Upper lobe of left lung (tissue), 6 donors: ENCODE results near the gene TLK1. TPM values are rescaled to one million over a fixed set of nuclear protein-coding genes. Genes with fewer than 3 reads are reported as not detected.

ENCODE experiments used
- ATAC-seq, 2 donors: fragments of 200-7000 bp; cut with Tn5 transposase; one replicate each; pipeline ENCODE4 v1.9.1; 2022; ENCODE audit warnings: mild to moderate bottlenecking in 2 of 2, moderate library complexity in 2 of 2; ENCODE audit not compliant: low FRiP score in 2 of 2
- DNase-seq, 2 donors: peaks; one replicate each; pipeline ENCODE4 v3.0.0-alpha.2; 2019 to 2020
- H3K27ac ChIP-seq, 4 donors: fragments of 200-600 bp; sonication (generic); one replicate each; pipeline ENCODE4 v1.5.1; 2016 to 2019
- H3K27me3 ChIP-seq, 4 donors: fragments of 200-600 bp; sonication (generic); one replicate each; pipeline ENCODE4 v1.5.1; 2017 to 2019
- H3K36me3 ChIP-seq, 4 donors: fragments of 200-600 bp; sonication (generic); one replicate each; pipeline ENCODE4 v1.5.1; 2016 to 2019
- H3K4me1 ChIP-seq, 4 donors: fragments of 200-600 bp; sonication (generic); one replicate each; pipeline ENCODE4 v1.5.1; 2018 to 2019
- H3K4me3 ChIP-seq, 4 donors: fragments of 200-600 bp; sonication (generic); one replicate each; pipeline ENCODE4 v1.5.1; 2017 to 2019; ENCODE audit warnings: mild to moderate bottlenecking in 2 of 4, moderate library complexity in 1 of 4
- H3K9me3 ChIP-seq, 4 donors: fragments of 200-600 bp; sonication (generic); one replicate each; pipeline ENCODE4 v1.5.1; 2018 to 2019
- CTCF ChIP-seq, 6 experiments: fragments of 450-650 bp in 4 of 6; fragments of 200-600 bp in 2 of 6; sonication (generic) in 2 of 6; IDR thresholded peaks; one replicate each; pipeline ENCODE4 v1.5.1; 2016 to 2019; ENCODE audit warnings: antibody characterized with exemption in 6 of 6
- EP300 ChIP-seq, 4 donors: sonication (generic); formaldehyde crosslinking; IDR thresholded peaks; one replicate each; pipeline ENCODE4 v1.5.1; 2017; ENCODE audit warnings: antibody characterized with exemption in 4 of 4, control low read depth in 2 of 4
- POLR2A ChIP-seq, 4 donors: fragments of 450-650 bp; IDR thresholded peaks; one replicate each; pipeline ENCODE4 v1.5.1; 2016 to 2017; ENCODE audit warnings: antibody characterized with exemption in 4 of 4, mild to moderate bottlenecking in 2 of 4
- POLR2AphosphoS5 ChIP-seq, 2 donors: sonication (generic); formaldehyde crosslinking; IDR thresholded peaks; one replicate each; pipeline ENCODE4 v1.5.1; 2017; ENCODE audit warnings: antibody characterized with exemption in 2 of 2
- WGBS, 2 donors: methylation state at CpG; one replicate each; pipeline ENCODE4 v1.1.5; 2017 to 2018; 5-methylcytosine and 5-hydroxymethylcytosine counted together
- total RNA-seq, 6 donors: library from RNA; depleted of rRNA in 4 of 6; stranded (reverse); fragments of >200 nt in 4 of 6; gene quantifications; one replicate each; pipeline versions ENCODE4 v1.1.0 to v1.2.1, GENCODE V29; 2016 to 2021
- donor health status: DM: no; HTN: no; CAD: no; lungs with moderate emphysema.
- donor health status: DM: no; HTN: yes; CAD: no; lungs with severe emphysema.

Gene TLK1
- total RNA-seq, 6 donors from 2014 or later, result 21.9 to 70.2 (median 53.8) TPM

GRCh38 chr2:171171808-171172207 is 11.1 kb upstream of the TLK1 start:
- no peak for TF ChIP-seq POLR2A (IDR thresholded peaks at IDR 0.05)
- TF ChIP-seq CTCF (IDR thresholded peaks at IDR 0.05), result no peak
- TF ChIP-seq EP300 (IDR thresholded peaks at IDR 0.05), result no peak
- no peak for TF ChIP-seq POLR2AphosphoS5 (IDR thresholded peaks at IDR 0.05)
- no peak overlapping the region for H3K4me3 ChIP-seq
- no peak for DNase-seq
- H3K9me3 ChIP-seq, result no peaks in the 10 kb centered on the region
- no peak for ATAC-seq
- no peaks in the 10 kb centered on the region for H3K27me3 ChIP-seq
- no peak overlapping the region for H3K27ac ChIP-seq
- no peaks in the 10 kb centered on the region for H3K4me1 ChIP-seq
- WGBS, 2 donors, result 90 to 97% methylated on average over 1 of the region's 1 CpG
- H3K36me3 ChIP-seq, result no peaks in the 10 kb centered on the region

GRCh38 chr2:171169839-171170238 is 9.1 kb upstream of the TLK1 start:
- H3K36me3 ChIP-seq, result no peaks in the 10 kb centered on the region
- H3K27ac ChIP-seq, result no peak overlapping the region
- TF ChIP-seq POLR2A (IDR thresholded peaks at IDR 0.05) (no peak), CTCF (IDR thresholded peaks at IDR 0.05) (no peak), POLR2AphosphoS5 (IDR thresholded peaks at IDR 0.05) (no peak), EP300 (IDR thresholded peaks at IDR 0.05) (no peak)
- no peaks in the 10 kb centered on the region for H3K27me3 ChIP-seq
- H3K4me3 ChIP-seq, result no peak overlapping the region
- DNase-seq (no peak), ATAC-seq (no peak)
- no peaks in the 10 kb centered on the region for H3K9me3 ChIP-seq
- H3K4me1 ChIP-seq, result no peaks in the 10 kb centered on the region

GRCh38 chr2:171169333-171169732 is 8.6 kb upstream of the TLK1 start:
- H3K27ac ChIP-seq, result no peak overlapping the region
- H3K4me1 ChIP-seq, result no peaks in the 10 kb centered on the region
- H3K4me3 ChIP-seq, result no peak overlapping the region
- no peak for DNase-seq
- 59 to 69% methylated on average over 2 of the region's 2 CpGs for WGBS, 2 donors
- no peak for ATAC-seq
- H3K36me3 ChIP-seq, result no peaks in the 10 kb centered on the region
- no peaks in the 10 kb centered on the region for H3K27me3 ChIP-seq
- H3K9me3 ChIP-seq, result no peaks in the 10 kb centered on the region
- TF ChIP-seq EP300 (IDR thresholded peaks at IDR 0.05) (no peak), CTCF (IDR thresholded peaks at IDR 0.05) (no peak), POLR2A (IDR thresholded peaks at IDR 0.05) (no peak), POLR2AphosphoS5 (IDR thresholded peaks at IDR 0.05) (no peak)

- DNase-seq (no peak), ATAC-seq (no peak)
- TF ChIP-seq EP300 (IDR thresholded peaks at IDR 0.05), result no peak
- no peak for TF ChIP-seq POLR2A (IDR thresholded peaks at IDR 0.05)
- no peak for TF ChIP-seq CTCF (IDR thresholded peaks at IDR 0.05)
- TF ChIP-seq POLR2AphosphoS5 (IDR thresholded peaks at IDR 0.05), result no peak
- Histone ChIP-seq H3K36me3 (no peaks in the 10 kb centered on the region), H3K4me1 (peaks cover 0 to under 1% (median 0%) of the 10 kb centered on the region in 4 donors), H3K9me3 (no peaks in the 10 kb centered on the region), H3K27ac (no peak overlapping the region), H3K4me3 (no peak overlapping the region), H3K27me3 (no peaks in the 10 kb centered on the region)
- WGBS, 2 donors, result 96% methylated on average over 1 of the region's 1 CpG
Observed at GRCh38 chr2:171167352-171167997, 6.8 kb upstream of the TLK1 start.

- no peak for DNase-seq
- 83 to 86% methylated on average over 6 of the region's 6 CpGs for WGBS, 2 donors
- no peak for ATAC-seq
- Histone ChIP-seq H3K4me1 (peaks cover 0 to 5% (median 2%) of the 10 kb centered on the region in 4 donors), H3K36me3 (no peaks in the 10 kb centered on the region), H3K27ac (no peak overlapping the region), H3K27me3 (no peaks in the 10 kb centered on the region), H3K4me3 (no peak overlapping the region), H3K9me3 (no peaks in the 10 kb centered on the region)
- TF ChIP-seq EP300 (IDR thresholded peaks at IDR 0.05) (no peak), POLR2AphosphoS5 (IDR thresholded peaks at IDR 0.05) (no peak), CTCF (IDR thresholded peaks at IDR 0.05) (no peak), POLR2A (IDR thresholded peaks at IDR 0.05) (no peak)
Observed at GRCh38 chr2:171166328-171166983, 5.8 kb upstream of the TLK1 start.
